Activated CD4-positive, alpha-beta T cell treated with anti-CD3 and anti-CD28 coated beads, Interleukin-2, amount 50 U/mL, for 48 hours (primary cell): ENCODE measurements around the gene ATP11B.
"Not testable (repeated sequence)": the region's sequence is repeated elsewhere in the genome, so short reads cannot be mapped to it uniquely, and the experiment has no call there.

Experiments
- DNase-seq, 2 experiments: peaks; one replicate each; pipeline ENCODE4 v3.0.0-alpha.2; 2020

The ATP11B gene

GRCh38 chr3:182843478-182843877 lies 50.2 kb downstream of the ATP11B start:
- no peak for DNase-seq

- no peak for DNase-seq
These were observed 55.6 kb downstream of the ATP11B start for GRCh38 chr3:182848906-182849305.

- no peak for DNase-seq
These were observed 61.8 kb downstream of the ATP11B start for GRCh38 chr3:182855076-182855475.

GRCh38 chr3:182861348-182861747 lies 68.0 kb downstream of the ATP11B start:
- DNase-seq, result no peak

GRCh38 chr3:182862159-182862860 lies 69.0 kb downstream of the ATP11B start:
- no peak for DNase-seq

GRCh38 chr3:182869059-182869458 lies 75.8 kb downstream of the ATP11B start:
- no peak for DNase-seq

- not testable (repeated sequence) for DNase-seq
These were observed 77.6 kb downstream of the ATP11B start for GRCh38 chr3:182870917-182871316.

GRCh38 chr3:182879031-182879611 lies 85.8 kb downstream of the ATP11B start:
- no peak for DNase-seq

- DNase-seq, result no peak
These were observed 93.2 kb downstream of the ATP11B start for GRCh38 chr3:182886497-182886896.

- DNase-seq, result no peak
These were observed 96.8 kb downstream of the ATP11B start for GRCh38 chr3:182889948-182890629.

- no peak for DNase-seq
These were observed 98.1 kb downstream of the ATP11B start for GRCh38 chr3:182891364-182891763.

- no peak for DNase-seq
These were observed 98.9 kb downstream of the ATP11B start for GRCh38 chr3:182892226-182892625.

- no peak for DNase-seq
These were observed 102.3 kb downstream of the ATP11B start for GRCh38 chr3:182895513-182896112.

- no peak for DNase-seq
These were observed 103.2 kb downstream of the ATP11B start for GRCh38 chr3:182896553-182896952.

- no peak for DNase-seq
These were observed 108.9 kb downstream of the ATP11B start for GRCh38 chr3:182902236-182902635.

- no peak for DNase-seq
These were observed 110.9 kb downstream of the ATP11B start for GRCh38 chr3:182904164-182904563.

GRCh38 chr3:182905623-182906022 lies 112.3 kb downstream of the ATP11B start:
- no peak for DNase-seq

- DNase-seq, result no peak
These were observed 112.7 kb downstream of the ATP11B start for GRCh38 chr3:182906036-182906435.

- DNase-seq, result no peak
These were observed 115.2 kb downstream of the ATP11B start for GRCh38 chr3:182908471-182908870.

GRCh38 chr3:182909318-182910040 lies 116.2 kb downstream of the ATP11B start:
- DNase-seq, result no peak

GRCh38 chr3:182910936-182911781 lies 117.9 kb downstream of the ATP11B start:
- no peak for DNase-seq

- no peak for DNase-seq
These were observed 118.4 kb downstream of the ATP11B start for GRCh38 chr3:182911782-182912111.
